ENCODE measurements around the gene AFDN. TPM values are rescaled to one million over a fixed set of nuclear protein-coding genes. Genes with fewer than 3 reads are reported as not detected.

AFDN gene
- total RNA-seq, 4 donors from 2014 or later, result 133 to 391 (median 148) TPM

GRCh38 chr6:167896648-167897047, 69.9 kb downstream of the AFDN start:
- Histone ChIP-seq H3K4me3 (no peak overlapping the region), H3K27me3 (no peaks in the 10 kb centered on the region), H3K36me3 (peaks cover 5% of the 10 kb centered on the region), H3K9me3 (no peaks in the 10 kb centered on the region), H3K27ac (no peak overlapping the region), H3K4me1 (no peaks in the 10 kb centered on the region)
- no peak for DNase-seq (ENCODE audit: low spot score in 2 of 2)
- TF ChIP-seq POLR2AphosphoS5 (IDR thresholded peaks at IDR 0.05) (no peak), EP300 (IDR thresholded peaks at IDR 0.05) (no peak), POLR2A (IDR thresholded peaks at IDR 0.05) (no peak), CTCF (IDR thresholded peaks at IDR 0.05) (no peak)
- WGBS, result 84% methylated on average over 4 of the region's 4 CpGs

GRCh38 chr6:167898673-167899311, 72.1 kb downstream of the AFDN start:
- no peaks in the 10 kb centered on the region for H3K27me3 ChIP-seq
- no peak overlapping the region for H3K4me3 ChIP-seq
- no peaks in the 10 kb centered on the region for H3K4me1 ChIP-seq
- H3K9me3 ChIP-seq, result no peaks in the 10 kb centered on the region
- no peak overlapping the region for H3K27ac ChIP-seq
- 89% methylated on average over 3 of the region's 3 CpGs for WGBS
- peaks cover 22% of the 10 kb centered on the region for H3K36me3 ChIP-seq
- TF ChIP-seq EP300 (IDR thresholded peaks at IDR 0.05), result no peak
- TF ChIP-seq POLR2A (IDR thresholded peaks at IDR 0.05), result no peak
- TF ChIP-seq CTCF (IDR thresholded peaks at IDR 0.05), result peak; percentile 47 to 70
- TF ChIP-seq POLR2AphosphoS5 (IDR thresholded peaks at IDR 0.05), result no peak
- no peak for DNase-seq (ENCODE audit: low spot score in 2 of 2)

GRCh38 chr6:167904791-167905190, 78.1 kb downstream of the AFDN start:
- 88% methylated on average over 5 of the region's 5 CpGs for WGBS

GRCh38 chr6:167906899-167907298, 80.2 kb downstream of the AFDN start:
- Histone ChIP-seq H3K4me3 (no peak overlapping the region), H3K36me3 (peaks cover 42% of the 10 kb centered on the region), H3K9me3 (no peaks in the 10 kb centered on the region), H3K4me1 (no peaks in the 10 kb centered on the region), H3K27ac (no peak overlapping the region), H3K27me3 (no peaks in the 10 kb centered on the region)
- TF ChIP-seq POLR2AphosphoS5 (IDR thresholded peaks at IDR 0.05) (no peak), POLR2A (IDR thresholded peaks at IDR 0.05) (no peak), EP300 (IDR thresholded peaks at IDR 0.05) (no peak), CTCF (IDR thresholded peaks at IDR 0.05) (no peak)
- WGBS, result 64% methylated on average over 10 of the region's 10 CpGs
- peak in 1 of 2 donors; percentile 61 for DNase-seq (ENCODE audit: low spot score in 2 of 2)

More at GRCh38 chr6:167904791-167905190, 78.1 kb downstream of the AFDN start:
- Histone ChIP-seq H3K9me3 (no peaks in the 10 kb centered on the region), H3K27me3 (no peaks in the 10 kb centered on the region), H3K36me3 (peaks cover 40% of the 10 kb centered on the region), H3K4me1 (no peaks in the 10 kb centered on the region), H3K27ac (no peak overlapping the region), H3K4me3 (no peak overlapping the region)
- TF ChIP-seq CTCF (IDR thresholded peaks at IDR 0.05), result no peak
- no peak for TF ChIP-seq POLR2A (IDR thresholded peaks at IDR 0.05)
- TF ChIP-seq POLR2AphosphoS5 (IDR thresholded peaks at IDR 0.05), result no peak
- TF ChIP-seq EP300 (IDR thresholded peaks at IDR 0.05), result no peak
- DNase-seq (ENCODE audit: low spot score in 2 of 2), result no peak

- H3K4me3 ChIP-seq, result no peak overlapping the region
- no peaks in the 10 kb centered on the region for H3K4me1 ChIP-seq
- no peaks in the 10 kb centered on the region for H3K27me3 ChIP-seq
- H3K36me3 ChIP-seq, result peaks cover 34% of the 10 kb centered on the region
- TF ChIP-seq EP300 (IDR thresholded peaks at IDR 0.05), result no peak
- peak in 1 of 2 donors; percentile 36 for TF ChIP-seq CTCF (IDR thresholded peaks at IDR 0.05)
- H3K27ac ChIP-seq, result no peak overlapping the region
- no peaks in the 10 kb centered on the region for H3K9me3 ChIP-seq
- DNase-seq (ENCODE audit: low spot score in 2 of 2), result no peak
- WGBS, result 77% methylated on average over 7 of the region's 7 CpGs
These were observed 81.3 kb downstream of the AFDN start for GRCh38 chr6:167907837-167908681.

All from suprapubic skin (tissue), 4 donors.